Stimulated activated CD8-positive, alpha-beta memory T cell treated with anti-CD3 and anti-CD28 coated beads, Interleukin-4, amount 100 ng/mL, for 24 hours (primary cell): ENCODE measurements around the gene UBE2D4.
"Not testable (repeated sequence)": the region's sequence is repeated elsewhere in the genome, so short reads cannot be mapped to it uniquely, and the experiment has no call there.

Source experiments
- DNase-seq: peaks from one replicate; pipeline ENCODE4 v3.0.0-alpha.2; 2020; ENCODE audit warnings: low read depth

Gene UBE2D4

GRCh38 chr7:43925984-43926797, at the start of gene UBE2D4:
UBE2D4 (plus strand) TSS chr7:43926436; CDS start chr7:43926533, 97 bp downstream.
- peak; percentile 84 for DNase-seq

GRCh38 chr7:43876976-43877745, 49.1 kb upstream of the UBE2D4 start:
- no peak for DNase-seq

- DNase-seq, result no peak
Observed at GRCh38 chr7:43877968-43878864, 48.0 kb upstream of the UBE2D4 start.

GRCh38 chr7:43878867-43879266, 47.4 kb upstream of the UBE2D4 start:
- DNase-seq, result no peak

- DNase-seq, result no peak
Observed at GRCh38 chr7:43879477-43879876, 46.8 kb upstream of the UBE2D4 start.

GRCh38 chr7:43880596-43880995, 45.6 kb upstream of the UBE2D4 start:
- DNase-seq, result no peak

GRCh38 chr7:43884209-43884608, 42.0 kb upstream of the UBE2D4 start:
- DNase-seq, result no peak

- DNase-seq, result no peak
Observed at GRCh38 chr7:43884617-43885016, 41.6 kb upstream of the UBE2D4 start.

GRCh38 chr7:43888993-43889945, 37.0 kb upstream of the UBE2D4 start:
- no peak for DNase-seq

- DNase-seq, result no peak
Observed at GRCh38 chr7:43890468-43890867, 35.8 kb upstream of the UBE2D4 start.

GRCh38 chr7:43891069-43891955, 34.9 kb upstream of the UBE2D4 start:
- DNase-seq, result no peak

- no peak for DNase-seq
Observed at GRCh38 chr7:43895847-43896415, 30.3 kb upstream of the UBE2D4 start.

GRCh38 chr7:43898571-43898970, 27.7 kb upstream of the UBE2D4 start:
- DNase-seq, result not testable (repeated sequence)

GRCh38 chr7:43902542-43903054, 23.6 kb upstream of the UBE2D4 start:
- no peak for DNase-seq

GRCh38 chr7:43904533-43905208, 21.6 kb upstream of the UBE2D4 start:
- DNase-seq, result no peak

- DNase-seq, result no peak
Observed at GRCh38 chr7:43905209-43905946, 20.9 kb upstream of the UBE2D4 start.

GRCh38 chr7:43905956-43906330, 20.3 kb upstream of the UBE2D4 start:
- no peak for DNase-seq

GRCh38 chr7:43906331-43907010, 19.8 kb upstream of the UBE2D4 start, which contains the start of gene URGCP:
URGCP (minus strand) TSS chr7:43906596; CDS start chr7:43906575, 21 bp downstream.
- DNase-seq, result peak; percentile 34
